SK-N-SH treated with all-trans-retinoic acid at 6 μM for 48 hours (cell line): ENCODE results near the gene EXOSC2.

Experiments used
- BACH2 ChIP-seq: fragments of 250-450 bp; sonication (Bioruptor Pico); IDR thresholded peaks from 2 replicates; pipeline ENCODE4 v1.9.0; 2021; ENCODE audit warnings: mild to moderate bottlenecking, borderline replicate concordance
- CREB5 ChIP-seq: fragments of 250-450 bp; sonication (Bioruptor Pico); IDR thresholded peaks from 2 replicates; pipeline ENCODE4 v1.5.1; 2020; ENCODE audit warnings: low read depth, mild to moderate bottlenecking, moderate library complexity
- ESRRG ChIP-seq: fragments of 250-450 bp; sonication (Bioruptor Pico); IDR thresholded peaks from 2 replicates; pipeline ENCODE4 v1.6.1; 2021; ENCODE audit warnings: mild to moderate bottlenecking
- OSR1 ChIP-seq: fragments of 250-450 bp; sonication (Bioruptor Pico); IDR thresholded peaks from 2 replicates; pipeline ENCODE4 v1.8.0; 2022; ENCODE audit warnings: moderate library complexity, mild to moderate bottlenecking, inconsistent platforms
- PATZ1 ChIP-seq: fragments of 250-450 bp; sonication (Bioruptor Pico); IDR thresholded peaks from 2 replicates; pipeline ENCODE4 v1.8.0; 2020; ENCODE audit warnings: mild to moderate bottlenecking, moderate library complexity, borderline replicate concordance
- RARB ChIP-seq: fragments of 250-450 bp; sonication (Bioruptor Pico); IDR thresholded peaks from 2 replicates; pipeline ENCODE4 v1.8.0; 2021; ENCODE audit warnings: mild to moderate bottlenecking, moderate library complexity
- SNAI2 ChIP-seq: fragments of 250-450 bp; sonication (Bioruptor Pico); IDR thresholded peaks from 2 replicates; pipeline ENCODE4 v1.5.0; 2020; ENCODE audit warnings: mild to moderate bottlenecking, moderate library complexity
- TSHZ2 ChIP-seq: fragments of 250-450 bp; sonication (Bioruptor Pico); IDR thresholded peaks from 2 replicates; pipeline ENCODE4 v1.5.0; 2020; ENCODE audit warnings: mild to moderate bottlenecking, moderate library complexity
- ZC3H10 ChIP-seq: fragments of 250-450 bp; sonication (Bioruptor Pico); IDR thresholded peaks from 2 replicates; pipeline ENCODE4 v1.5.1; 2021; ENCODE audit warnings: mild to moderate bottlenecking, moderate library complexity
- ZFP30 ChIP-seq: fragments of 450-650 bp; formaldehyde crosslinking; IDR thresholded peaks from 2 replicates; pipeline ENCODE4 v1.5.0; 2022; ENCODE audit warnings: mild to moderate bottlenecking, moderate library complexity
- ZNF70 ChIP-seq: fragments of 450-650 bp; formaldehyde crosslinking; IDR thresholded peaks from 2 replicates; pipeline ENCODE4 v1.5.0; 2020; ENCODE audit warnings: mild to moderate bottlenecking, moderate library complexity
- ZNF8 ChIP-seq: fragments of 450-650 bp; formaldehyde crosslinking; IDR thresholded peaks from 2 replicates; pipeline ENCODE4 v1.5.0; 2020; ENCODE audit warnings: mild to moderate bottlenecking, moderate library complexity
- TF ChIP-seq, protein P1 (sequence below): fragments of 250-450 bp; sonication (Bioruptor Pico); IDR thresholded peaks from 2 replicates; pipeline ENCODE4 v1.8.0; 2021; ENCODE audit warnings: low read depth, mild to moderate bottlenecking, moderate library complexity, borderline replicate concordance

DNA sequence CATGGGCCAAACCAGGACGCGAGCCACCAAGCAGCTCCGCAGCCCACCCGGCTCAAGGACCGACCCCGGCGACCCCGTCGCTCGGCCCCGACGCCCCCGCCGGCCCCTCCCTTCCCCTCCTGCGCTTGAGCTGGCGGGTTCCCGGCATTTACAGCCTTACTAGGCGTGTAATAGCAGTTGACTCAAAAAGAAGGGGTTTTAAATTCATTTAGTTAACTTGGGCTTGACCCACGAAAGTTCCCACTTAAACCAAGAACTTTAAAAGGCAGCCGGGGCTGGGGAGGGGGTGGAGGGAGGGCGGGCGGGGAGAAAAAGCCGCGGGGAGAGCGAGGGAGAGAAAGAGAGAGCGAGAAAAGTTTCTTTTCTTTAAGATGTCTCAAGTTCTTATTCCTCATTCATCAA lies 28.6 kb upstream of the EXOSC2 start:
- TF ChIP-seq OSR1 (CRISPR knock-in tag) (no peak), RARB (CRISPR knock-in tag) (no peak), ZC3H10 (CRISPR knock-in tag) (no peak), SNAI2 (no peak), ESRRG (no peak), ZNF70 (CRISPR knock-in tag) (no peak), ZFP30 (CRISPR knock-in tag) (no peak), ZNF8 (CRISPR knock-in tag) (no peak), BACH2 (CRISPR knock-in tag) (no peak), TSHZ2 (CRISPR knock-in tag) (no peak), CREB5 (CRISPR knock-in tag) (no peak), PATZ1 (CRISPR knock-in tag) (no peak)
- TF ChIP-seq, protein P1, sequence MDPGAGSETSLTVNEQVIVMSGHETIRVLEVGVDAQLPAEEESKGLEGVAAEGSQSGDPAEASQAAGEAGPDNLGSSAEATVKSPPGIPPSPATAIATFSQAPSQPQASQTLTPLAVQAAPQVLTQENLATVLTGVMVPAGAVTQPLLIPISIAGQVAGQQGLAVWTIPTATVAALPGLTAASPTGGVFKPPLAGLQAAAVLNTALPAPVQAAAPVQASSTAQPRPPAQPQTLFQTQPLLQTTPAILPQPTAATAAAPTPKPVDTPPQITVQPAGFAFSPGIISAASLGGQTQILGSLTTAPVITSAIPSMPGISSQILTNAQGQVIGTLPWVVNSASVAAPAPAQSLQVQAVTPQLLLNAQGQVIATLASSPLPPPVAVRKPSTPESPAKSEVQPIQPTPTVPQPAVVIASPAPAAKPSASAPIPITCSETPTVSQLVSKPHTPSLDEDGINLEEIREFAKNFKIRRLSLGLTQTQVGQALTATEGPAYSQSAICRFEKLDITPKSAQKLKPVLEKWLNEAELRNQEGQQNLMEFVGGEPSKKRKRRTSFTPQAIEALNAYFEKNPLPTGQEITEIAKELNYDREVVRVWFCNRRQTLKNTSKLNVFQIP (CRISPR knock-in tag) = no peak
